HepG2 (cell line): ENCODE data around the gene PSMC4. TPM values are rescaled to one million over a fixed set of nuclear protein-coding genes. Genes with fewer than 3 reads are reported as not detected.

Experiments
- ATF1 ChIP-seq: IDR thresholded peaks from 2 replicates; pipeline ENCODE4 v1.6.1; 2016; ENCODE audit warnings: mild to moderate bottlenecking, control low read depth
- ATF3 ChIP-seq: sonication (generic); formaldehyde crosslinking; IDR thresholded peaks from 2 replicates; pipeline ENCODE4 v1.4.0; 2020; ENCODE audit warnings: missing genetic modification reagents
- CCDC6 ChIP-seq: sonication (generic); formaldehyde crosslinking; IDR thresholded peaks from 2 replicates; pipeline ENCODE4 v1.8.1; 2022; ENCODE audit warnings: mild to moderate bottlenecking, missing genetic modification reagents, moderate library complexity
- ERF ChIP-seq: IDR thresholded peaks from 2 replicates; pipeline ENCODE4 v1.6.1; 2018; ENCODE audit warnings: missing biosample characterization, missing genetic modification reagents
- ESRRA ChIP-seq: sonication (generic); formaldehyde crosslinking; IDR thresholded peaks from 2 replicates; pipeline ENCODE4 v1.5.1; 2020; ENCODE audit warnings: mild to moderate bottlenecking, low read depth, missing genetic modification reagents
- ETV6 ChIP-seq: sonication (generic); formaldehyde crosslinking; conservative IDR thresholded peaks from 2 replicates; pipeline ENCODE4 v1.4.0; 2020; ENCODE audit warnings: missing genetic modification reagents
- GPN1 ChIP-seq: sonication (generic); formaldehyde crosslinking; IDR thresholded peaks from 2 replicates; pipeline ENCODE4 v1.5.1; 2020; ENCODE audit warnings: missing genetic modification reagents, borderline replicate concordance
- MAZ ChIP-seq, 2 experiments: sonication (generic) in 1 of 2; formaldehyde crosslinking in 1 of 2; IDR thresholded peaks; 2 replicates each; pipeline versions ENCODE4 v1.5.0 to v1.6.1; 2012 to 2020; ENCODE audit warnings: low read depth in 2 of 2, mild to moderate bottlenecking in 2 of 2, borderline replicate concordance in 1 of 2, improper control_type of control experiment in 1 of 2, low read length in 1 of 2, missing genetic modification reagents in 1 of 2, moderate library complexity in 1 of 2
- PHF20 ChIP-seq: sonication (generic); formaldehyde crosslinking; IDR thresholded peaks from 2 replicates; pipeline ENCODE4 v1.5.0; 2020; ENCODE audit warnings: mild to moderate bottlenecking, missing genetic modification reagents
- RBAK ChIP-seq: sonication (generic); formaldehyde crosslinking; IDR thresholded peaks from 2 replicates; pipeline ENCODE4 v1.5.1; 2020; ENCODE audit warnings: mild to moderate bottlenecking, missing genetic modification reagents
- RFX3 ChIP-seq: IDR thresholded peaks from 2 replicates; pipeline ENCODE4 v1.6.1; 2016; ENCODE audit warnings: missing biosample characterization, missing genetic modification reagents
- SOX5 ChIP-seq: IDR thresholded peaks from 2 replicates; pipeline ENCODE4 v1.6.1; 2016; ENCODE audit warnings: borderline replicate concordance
- SUZ12 ChIP-seq: fragments of 150-350 bp; IDR thresholded peaks from 2 replicates; pipeline ENCODE4 v1.6.1; 2014; ENCODE audit warnings: low read depth, low read length
- ZNF224 ChIP-seq: sonication (generic); formaldehyde crosslinking; IDR thresholded peaks from 2 replicates; pipeline ENCODE4 v1.5.0; 2020; ENCODE audit warnings: mild to moderate bottlenecking, missing genetic modification reagents
- ZNF235 ChIP-seq: sonication (generic); formaldehyde crosslinking; IDR thresholded peaks from 2 replicates; pipeline ENCODE4 v1.8.1; 2023; ENCODE audit warnings: mild to moderate bottlenecking, missing genetic modification reagents, borderline replicate concordance
- ZNF274 ChIP-seq: sonication (generic); formaldehyde crosslinking; IDR thresholded peaks from 2 replicates; pipeline ENCODE4 v1.5.1; 2020; ENCODE audit warnings: mild to moderate bottlenecking, missing genetic modification reagents
- ZNF672 ChIP-seq: sonication (generic); formaldehyde crosslinking; IDR thresholded peaks from 2 replicates; pipeline ENCODE4 v1.8.1; 2022; ENCODE audit warnings: missing genetic modification reagents
- ZNF678 ChIP-seq: sonication (generic); formaldehyde crosslinking; IDR thresholded peaks from 2 replicates; pipeline ENCODE4 v1.4.0; 2020; ENCODE audit warnings: mild to moderate bottlenecking, missing genetic modification reagents
- ZNF746 ChIP-seq: sonication (generic); formaldehyde crosslinking; IDR thresholded peaks from 2 replicates; pipeline ENCODE4 v1.8.0; 2022; ENCODE audit warnings: mild to moderate bottlenecking, missing genetic modification reagents
- polyA plus RNA-seq, 8 experiments: library from polyadenylated mRNA; depleted of rRNA in 3 of 8; stranded (reverse) in 7 of 8; unstranded in 1 of 8; fragments of >200 nt; fragmentation: Illumina TruSeq in 4 of 8; extraction: Trizol in 4 of 8; gene quantifications; 2 replicates each; pipeline versions ENCODE4 v1.2.1 to v1.2.3, GENCODE V29; 2011 to 2016; ENCODE audit warnings: low read depth in 4 of 8, missing spikeins in 1 of 8, mixed read lengths in 1 of 8; ENCODE audit not compliant: insufficient read depth in 1 of 8
- total RNA-seq, 5 experiments: library from RNA; depleted of rRNA; stranded (reverse); fragments of >200 nt; fragmentation: Illumina TruSeq; extraction: Trizol; gene quantifications; 2 replicates each; pipeline ENCODE4 v1.2.3, GENCODE V29; 2016; ENCODE audit warnings: low read depth in 1 of 5
- TF ChIP-seq, protein P1 (sequence below): sonication (generic); formaldehyde crosslinking; IDR thresholded peaks from 2 replicates; pipeline ENCODE4 v1.4.0; 2020; ENCODE audit warnings: low read depth, mild to moderate bottlenecking, missing genetic modification reagents
- TF ChIP-seq, protein P2 (sequence below): sonication (generic); formaldehyde crosslinking; IDR thresholded peaks from 2 replicates; pipeline ENCODE4 v1.4.0; 2020; ENCODE audit warnings: missing genetic modification reagents
- TF ChIP-seq, protein P3 (sequence below): sonication (generic); formaldehyde crosslinking; IDR thresholded peaks from 2 replicates; pipeline ENCODE4 v1.4.0; 2020; ENCODE audit warnings: missing genetic modification reagents
- TF ChIP-seq, protein P4 (sequence below): sonication (generic); formaldehyde crosslinking; IDR thresholded peaks from 2 replicates; pipeline ENCODE4 v1.9.0; 2022; ENCODE audit warnings: low read depth, missing genetic modification reagents

Gene PSMC4
- total and polyA plus RNA-seq, 2 of the 13 experiments (the other 11 are each of a cell fraction or from before 2014, with no cell fraction given): 49.9 to 160 TPM

DNA sequence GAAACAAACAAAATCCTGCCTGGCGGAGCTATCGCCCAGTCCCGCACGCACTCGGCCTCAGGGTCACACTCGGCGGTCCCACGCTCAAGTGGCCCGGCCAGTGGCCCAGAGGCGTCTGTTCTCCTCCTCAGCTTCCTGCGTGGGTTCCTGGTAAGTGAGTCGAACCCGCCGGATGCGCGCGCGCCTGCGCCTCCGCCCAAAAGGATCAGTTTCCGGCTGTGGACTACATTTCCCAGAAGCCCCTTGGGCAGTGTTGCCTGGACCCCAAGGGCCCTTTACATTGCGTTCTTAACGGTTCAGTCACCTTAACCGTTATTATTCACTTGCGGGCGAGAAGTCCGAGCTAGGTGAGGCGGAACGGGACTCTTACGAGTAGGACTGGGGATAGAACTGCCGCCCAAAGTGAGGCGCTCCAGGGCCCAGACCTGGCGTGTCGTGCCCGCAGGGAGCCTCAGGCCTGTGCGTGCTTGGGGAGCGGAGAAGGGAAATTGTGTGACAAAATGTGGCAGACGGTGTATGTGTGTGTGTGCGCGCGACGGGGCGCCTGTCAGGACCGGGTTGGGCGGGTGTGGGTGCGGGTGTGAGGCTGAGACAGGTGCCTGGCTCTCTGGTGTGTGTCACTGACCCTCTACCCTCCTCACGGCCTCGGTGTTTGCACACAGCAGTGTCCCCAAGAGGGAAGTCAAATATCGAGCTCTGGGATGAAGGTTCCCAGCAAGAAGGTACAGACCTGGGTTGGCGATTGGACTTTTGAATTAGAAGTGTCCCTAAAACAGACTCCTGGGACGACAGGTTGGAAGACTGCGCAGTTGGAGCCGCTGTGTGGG is 26.1 kb downstream of the PSMC4 start, which contains the start of gene ZNF546 (continued):
- TF ChIP-seq MAZ (IDR thresholded peaks at IDR 0.05; ENCODE audit: borderline replicate concordance, low read depth, low read length) (no peak), MAZ (CRISPR knock-in tag; IDR thresholded peaks at IDR 0.05; ENCODE audit: low read depth) (peak; percentile 65; the same call in 1 of the 2 replicates), ZNF224 (peak; percentile 65; the same call in 1 of the 2 replicates), ATF3 (no peak; the same call in 1 of the 2 replicates), ZNF672 (no peak), SOX5 (CRISPR knock-in tag) (peak; percentile 24; the same call in 1 of the 2 replicates), ATF1 (CRISPR knock-in tag) (peak; percentile 33; the same call in 1 of the 2 replicates), ESRRA (CRISPR knock-in tag) (no peak), SUZ12 (peak; percentile 59), ZNF235 (no peak), ZNF678 (peak; percentile 77; the same call in 1 of the 2 replicates), CCDC6 (CRISPR knock-in tag) (0 out of 2 replicates have a peak, but pooled peaks have one; percentile 49), ZNF746 (CRISPR knock-in tag) (0 out of 2 replicates have a peak, but pooled peaks have one; percentile 35), ERF (peak; percentile 69), GPN1 (0 out of 2 replicates have a peak, but pooled peaks have one; percentile 30), ZNF274 (peak; percentile 41; the same call in 1 of the 2 replicates), ETV6 (CRISPR knock-in tag) (peak; percentile 7; the same call in 1 of the 2 replicates), RBAK (no peak), PHF20 (CRISPR knock-in tag) (peak; percentile 77), RFX3 (no peak)
- TF ChIP-seq, protein P1, sequence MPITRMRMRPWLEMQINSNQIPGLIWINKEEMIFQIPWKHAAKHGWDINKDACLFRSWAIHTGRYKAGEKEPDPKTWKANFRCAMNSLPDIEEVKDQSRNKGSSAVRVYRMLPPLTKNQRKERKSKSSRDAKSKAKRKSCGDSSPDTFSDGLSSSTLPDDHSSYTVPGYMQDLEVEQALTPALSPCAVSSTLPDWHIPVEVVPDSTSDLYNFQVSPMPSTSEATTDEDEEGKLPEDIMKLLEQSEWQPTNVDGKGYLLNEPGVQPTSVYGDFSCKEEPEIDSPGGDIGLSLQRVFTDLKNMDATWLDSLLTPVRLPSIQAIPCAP (CRISPR knock-in tag): peak; percentile 86
- TF ChIP-seq, protein P2, sequence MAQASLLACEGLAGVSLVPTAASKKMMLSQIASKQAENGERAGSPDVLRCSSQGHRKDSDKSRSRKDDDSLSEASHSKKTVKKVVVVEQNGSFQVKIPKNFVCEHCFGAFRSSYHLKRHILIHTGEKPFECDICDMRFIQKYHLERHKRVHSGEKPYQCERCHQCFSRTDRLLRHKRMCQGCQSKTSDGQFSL: no peak
- TF ChIP-seq, protein P3, sequence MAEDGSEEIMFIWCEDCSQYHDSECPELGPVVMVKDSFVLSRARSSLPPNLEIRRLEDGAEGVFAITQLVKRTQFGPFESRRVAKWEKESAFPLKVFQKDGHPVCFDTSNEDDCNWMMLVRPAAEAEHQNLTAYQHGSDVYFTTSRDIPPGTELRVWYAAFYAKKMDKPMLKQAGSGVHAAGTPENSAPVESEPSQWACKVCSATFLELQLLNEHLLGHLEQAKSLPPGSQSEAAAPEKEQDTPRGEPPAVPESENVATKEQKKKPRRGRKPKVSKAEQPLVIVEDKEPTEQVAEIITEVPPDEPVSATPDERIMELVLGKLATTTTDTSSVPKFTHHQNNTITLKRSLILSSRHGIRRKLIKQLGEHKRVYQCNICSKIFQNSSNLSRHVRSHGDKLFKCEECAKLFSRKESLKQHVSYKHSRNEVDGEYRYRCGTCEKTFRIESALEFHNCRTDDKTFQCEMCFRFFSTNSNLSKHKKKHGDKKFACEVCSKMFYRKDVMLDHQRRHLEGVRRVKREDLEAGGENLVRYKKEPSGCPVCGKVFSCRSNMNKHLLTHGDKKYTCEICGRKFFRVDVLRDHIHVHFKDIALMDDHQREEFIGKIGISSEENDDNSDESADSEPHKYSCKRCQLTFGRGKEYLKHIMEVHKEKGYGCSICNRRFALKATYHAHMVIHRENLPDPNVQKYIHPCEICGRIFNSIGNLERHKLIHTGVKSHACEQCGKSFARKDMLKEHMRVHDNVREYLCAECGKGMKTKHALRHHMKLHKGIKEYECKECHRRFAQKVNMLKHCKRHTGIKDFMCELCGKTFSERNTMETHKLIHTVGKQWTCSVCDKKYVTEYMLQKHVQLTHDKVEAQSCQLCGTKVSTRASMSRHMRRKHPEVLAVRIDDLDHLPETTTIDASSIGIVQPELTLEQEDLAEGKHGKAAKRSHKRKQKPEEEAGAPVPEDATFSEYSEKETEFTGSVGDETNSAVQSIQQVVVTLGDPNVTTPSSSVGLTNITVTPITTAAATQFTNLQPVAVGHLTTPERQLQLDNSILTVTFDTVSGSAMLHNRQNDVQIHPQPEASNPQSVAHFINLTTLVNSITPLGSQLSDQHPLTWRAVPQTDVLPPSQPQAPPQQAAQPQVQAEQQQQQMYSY (CRISPR knock-in tag): no peak
- TF ChIP-seq, protein P4, sequence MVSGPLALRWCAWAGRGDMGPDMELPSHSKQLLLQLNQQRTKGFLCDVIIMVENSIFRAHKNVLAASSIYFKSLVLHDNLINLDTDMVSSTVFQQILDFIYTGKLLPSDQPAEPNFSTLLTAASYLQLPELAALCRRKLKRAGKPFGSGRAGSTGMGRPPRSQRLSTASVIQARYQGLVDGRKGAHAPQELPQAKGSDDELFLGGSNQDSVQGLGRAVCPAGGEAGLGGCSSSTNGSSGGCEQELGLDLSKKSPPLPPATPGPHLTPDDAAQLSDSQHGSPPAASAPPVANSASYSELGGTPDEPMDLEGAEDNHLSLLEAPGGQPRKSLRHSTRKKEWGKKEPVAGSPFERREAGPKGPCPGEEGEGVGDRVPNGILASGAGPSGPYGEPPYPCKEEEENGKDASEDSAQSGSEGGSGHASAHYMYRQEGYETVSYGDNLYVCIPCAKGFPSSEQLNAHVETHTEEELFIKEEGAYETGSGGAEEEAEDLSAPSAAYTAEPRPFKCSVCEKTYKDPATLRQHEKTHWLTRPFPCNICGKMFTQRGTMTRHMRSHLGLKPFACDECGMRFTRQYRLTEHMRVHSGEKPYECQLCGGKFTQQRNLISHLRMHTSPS (CRISPR knock-in tag): no peak
